ENCODE measurements around the gene DCDC1.

DNA sequence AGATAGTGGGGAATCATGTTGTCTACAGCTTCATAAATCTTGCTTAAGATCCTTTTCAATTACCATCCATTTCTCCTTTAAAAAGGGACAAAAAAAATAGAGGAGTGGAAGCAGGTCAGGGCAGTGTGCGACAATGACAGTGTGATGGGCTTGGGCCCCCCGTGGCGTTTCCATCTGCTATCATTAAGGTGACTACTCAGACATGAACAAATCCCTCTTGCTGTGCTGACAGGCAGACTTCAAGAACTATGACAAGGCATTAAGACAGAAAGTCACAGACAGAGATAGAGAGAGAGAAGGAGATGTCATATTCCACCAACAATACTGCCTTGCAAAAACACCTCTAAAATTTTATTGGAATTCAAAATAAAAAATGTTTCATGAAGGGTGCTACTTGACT is 263.2 kb downstream of the DCDC1 start:
- no peak for TF ChIP-seq ZNF830 (CRISPR knock-in tag; IDR thresholded peaks at IDR 0.05)
- TF ChIP-seq MAFK (IDR thresholded peaks at IDR 0.05; ENCODE audit: low read length) = no peak

All from K562 (cell line).